ENCODE measurements around the gene AKAP6.
"Not testable (repeated sequence)": the region's sequence is repeated elsewhere in the genome, so short reads cannot be mapped to it uniquely, and the experiment has no call there.

GRCh38 chr14:32793033-32793432 is 463.9 kb downstream of the AKAP6 start:
- TF ChIP-seq, protein P1, sequence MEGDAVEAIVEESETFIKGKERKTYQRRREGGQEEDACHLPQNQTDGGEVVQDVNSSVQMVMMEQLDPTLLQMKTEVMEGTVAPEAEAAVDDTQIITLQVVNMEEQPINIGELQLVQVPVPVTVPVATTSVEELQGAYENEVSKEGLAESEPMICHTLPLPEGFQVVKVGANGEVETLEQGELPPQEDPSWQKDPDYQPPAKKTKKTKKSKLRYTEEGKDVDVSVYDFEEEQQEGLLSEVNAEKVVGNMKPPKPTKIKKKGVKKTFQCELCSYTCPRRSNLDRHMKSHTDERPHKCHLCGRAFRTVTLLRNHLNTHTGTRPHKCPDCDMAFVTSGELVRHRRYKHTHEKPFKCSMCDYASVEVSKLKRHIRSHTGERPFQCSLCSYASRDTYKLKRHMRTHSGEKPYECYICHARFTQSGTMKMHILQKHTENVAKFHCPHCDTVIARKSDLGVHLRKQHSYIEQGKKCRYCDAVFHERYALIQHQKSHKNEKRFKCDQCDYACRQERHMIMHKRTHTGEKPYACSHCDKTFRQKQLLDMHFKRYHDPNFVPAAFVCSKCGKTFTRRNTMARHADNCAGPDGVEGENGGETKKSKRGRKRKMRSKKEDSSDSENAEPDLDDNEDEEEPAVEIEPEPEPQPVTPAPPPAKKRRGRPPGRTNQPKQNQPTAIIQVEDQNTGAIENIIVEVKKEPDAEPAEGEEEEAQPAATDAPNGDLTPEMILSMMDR (IDR thresholded peaks at IDR 0.05; ENCODE audit: insufficient read depth, low read depth, low read length), result not testable (repeated sequence)
- not testable (repeated sequence) for TF ChIP-seq EZH2 (IDR thresholded peaks at IDR 0.05; ENCODE audit: insufficient read depth, low read length)
